ENCODE data around the gene PRPF18.

PRPF18 gene

DNA sequence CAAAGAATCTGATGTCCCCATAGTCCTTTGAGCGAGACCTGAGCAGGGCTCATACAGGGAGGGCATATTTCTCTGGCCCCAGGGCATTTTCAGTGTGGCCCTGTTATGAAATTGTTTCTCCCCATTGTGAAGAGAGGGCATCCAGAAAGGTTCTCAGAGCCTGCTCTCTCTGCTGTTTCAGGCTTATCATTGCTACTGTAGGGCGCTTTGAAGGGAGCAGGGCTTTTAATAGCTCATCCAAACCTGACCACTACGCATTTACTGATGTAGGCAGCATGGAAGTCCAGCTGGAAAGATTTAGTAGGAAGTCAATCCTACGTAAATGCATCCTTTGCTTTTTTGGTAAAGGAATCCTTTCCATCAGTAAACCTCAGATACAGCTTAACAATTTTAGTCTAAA, 68.1 kb downstream of the PRPF18 start:
- H3K36me3 ChIP-seq = no peaks in the 10 kb centered on the region
- no peak overlapping the region for H3K4me3 ChIP-seq (ENCODE audit: low read depth, low read length)
- no peaks in the 10 kb centered on the region for H3K9me3 ChIP-seq
- DNase-seq = no peak
- peaks cover under 1% of the 10 kb centered on the region; the same call in 1 of the 2 replicates for H3K27me3 ChIP-seq
- TF ChIP-seq, protein P1, sequence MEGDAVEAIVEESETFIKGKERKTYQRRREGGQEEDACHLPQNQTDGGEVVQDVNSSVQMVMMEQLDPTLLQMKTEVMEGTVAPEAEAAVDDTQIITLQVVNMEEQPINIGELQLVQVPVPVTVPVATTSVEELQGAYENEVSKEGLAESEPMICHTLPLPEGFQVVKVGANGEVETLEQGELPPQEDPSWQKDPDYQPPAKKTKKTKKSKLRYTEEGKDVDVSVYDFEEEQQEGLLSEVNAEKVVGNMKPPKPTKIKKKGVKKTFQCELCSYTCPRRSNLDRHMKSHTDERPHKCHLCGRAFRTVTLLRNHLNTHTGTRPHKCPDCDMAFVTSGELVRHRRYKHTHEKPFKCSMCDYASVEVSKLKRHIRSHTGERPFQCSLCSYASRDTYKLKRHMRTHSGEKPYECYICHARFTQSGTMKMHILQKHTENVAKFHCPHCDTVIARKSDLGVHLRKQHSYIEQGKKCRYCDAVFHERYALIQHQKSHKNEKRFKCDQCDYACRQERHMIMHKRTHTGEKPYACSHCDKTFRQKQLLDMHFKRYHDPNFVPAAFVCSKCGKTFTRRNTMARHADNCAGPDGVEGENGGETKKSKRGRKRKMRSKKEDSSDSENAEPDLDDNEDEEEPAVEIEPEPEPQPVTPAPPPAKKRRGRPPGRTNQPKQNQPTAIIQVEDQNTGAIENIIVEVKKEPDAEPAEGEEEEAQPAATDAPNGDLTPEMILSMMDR (IDR thresholded peaks at IDR 0.05; ENCODE audit: low read depth, low read length) = no peak
- no peaks in the 10 kb centered on the region for H3K4me1 ChIP-seq

DNA sequence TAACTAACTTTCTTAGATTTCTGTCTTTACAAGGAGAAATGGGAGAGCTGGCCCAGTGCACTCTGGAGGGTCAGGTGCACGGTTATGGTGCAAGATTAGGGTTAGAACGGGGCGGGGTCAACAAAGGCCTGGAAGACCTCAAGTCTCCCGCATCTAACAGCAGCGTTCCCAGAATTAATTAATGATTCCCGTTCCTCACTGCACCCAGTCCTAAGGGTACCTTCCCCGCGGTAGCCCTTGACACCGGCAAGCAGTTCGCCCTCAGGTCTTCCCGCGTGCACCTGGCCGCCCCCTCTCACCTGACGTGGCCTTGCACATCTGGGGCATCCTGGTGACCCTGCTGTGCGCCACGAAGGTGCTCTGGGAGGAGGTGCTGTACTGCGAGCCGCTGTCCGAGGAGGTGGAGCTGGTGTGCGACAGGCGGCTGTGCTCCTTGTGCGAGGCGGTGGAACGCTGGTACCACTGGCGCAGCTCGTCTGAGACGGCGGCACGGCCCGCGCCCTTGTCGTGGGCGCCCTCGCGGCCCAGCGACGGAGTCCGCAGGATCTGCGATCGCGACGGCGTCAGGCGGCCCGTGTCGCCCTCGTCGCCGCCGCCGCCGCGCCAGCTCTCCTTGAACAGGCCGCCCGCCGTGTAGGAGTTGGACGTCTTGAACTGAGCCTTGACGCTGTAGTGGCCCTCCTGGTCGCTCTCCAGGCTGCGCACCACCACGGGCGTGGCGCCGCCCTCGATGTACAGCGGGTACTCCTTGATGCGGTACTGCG, 69.8 kb downstream of the PRPF18 start:
- Histone ChIP-seq H3K4me3 (ENCODE audit: low read depth, low read length) (no peak overlapping the region), H3K9me3 (no peaks in the 10 kb centered on the region), H3K4me1 (no peaks in the 10 kb centered on the region), H3K27me3 (peaks cover 17% of the 10 kb centered on the region), H3K36me3 (no peaks in the 10 kb centered on the region)
- TF ChIP-seq, protein P1 (IDR thresholded peaks at IDR 0.05; ENCODE audit: low read depth, low read length) = no peak
- DNase-seq = no peak

DNA sequence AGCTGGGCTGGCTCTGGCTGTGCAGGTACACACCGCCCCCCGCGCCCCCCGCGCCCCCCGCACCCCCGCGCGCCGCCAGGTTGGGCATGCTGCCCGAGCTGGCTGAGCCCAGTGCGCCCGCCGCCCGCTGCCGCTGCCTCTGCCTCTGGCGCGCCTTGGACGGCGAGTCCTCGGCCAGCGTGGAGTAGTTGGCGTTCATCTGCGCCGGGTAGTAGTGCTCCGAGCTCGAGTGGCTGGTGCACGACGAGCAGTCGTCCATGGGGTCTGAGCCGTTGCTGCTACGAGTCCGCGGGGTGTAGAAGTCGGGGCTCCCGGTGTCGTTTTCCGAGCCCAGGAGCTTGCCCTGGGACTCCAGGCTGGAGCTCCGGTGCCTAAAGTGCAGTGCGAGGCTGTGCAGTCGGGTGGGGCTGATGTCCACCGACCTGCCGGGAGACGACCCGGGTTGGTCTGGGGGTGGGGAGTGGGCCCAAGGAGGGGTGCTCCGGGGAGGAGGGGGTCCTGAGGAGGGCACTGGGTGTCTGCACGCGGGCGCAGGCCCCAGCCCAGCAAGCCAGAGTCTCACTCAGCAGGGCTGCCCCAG, 70.4 kb downstream of the PRPF18 start:
- TF ChIP-seq, protein P1 (IDR thresholded peaks at IDR 0.05; ENCODE audit: low read depth, low read length) = no peak
- Histone ChIP-seq H3K36me3 (no peaks in the 10 kb centered on the region), H3K9me3 (no peaks in the 10 kb centered on the region), H3K4me1 (no peaks in the 10 kb centered on the region), H3K4me3 (ENCODE audit: low read depth, low read length) (no peak overlapping the region), H3K27me3 (peaks cover 22% of the 10 kb centered on the region)
- DNase-seq = no peak

DNA sequence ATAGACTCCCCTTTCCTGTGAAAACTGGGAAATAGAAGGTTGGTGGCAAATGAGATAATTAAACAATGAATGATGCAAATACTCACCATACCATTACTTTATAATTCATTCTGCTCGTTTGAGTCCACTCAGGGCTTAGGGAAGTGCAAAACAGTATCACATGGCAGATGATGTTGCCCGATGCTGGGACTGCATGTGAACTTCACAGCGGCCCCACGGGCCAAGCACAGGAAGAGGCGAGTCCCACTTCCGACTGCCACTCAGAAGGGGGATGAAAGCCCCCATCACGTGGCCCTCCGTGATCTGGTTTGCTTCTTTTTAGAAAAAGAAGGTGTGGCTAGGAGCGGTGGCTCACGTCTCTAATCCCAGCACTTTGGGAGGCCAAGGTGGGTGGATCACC, 71.5 kb downstream of the PRPF18 start:
- no peak overlapping the region for H3K4me3 ChIP-seq (ENCODE audit: low read depth, low read length)
- TF ChIP-seq, protein P1 (IDR thresholded peaks at IDR 0.05; ENCODE audit: low read depth, low read length) = no peak

DNA sequence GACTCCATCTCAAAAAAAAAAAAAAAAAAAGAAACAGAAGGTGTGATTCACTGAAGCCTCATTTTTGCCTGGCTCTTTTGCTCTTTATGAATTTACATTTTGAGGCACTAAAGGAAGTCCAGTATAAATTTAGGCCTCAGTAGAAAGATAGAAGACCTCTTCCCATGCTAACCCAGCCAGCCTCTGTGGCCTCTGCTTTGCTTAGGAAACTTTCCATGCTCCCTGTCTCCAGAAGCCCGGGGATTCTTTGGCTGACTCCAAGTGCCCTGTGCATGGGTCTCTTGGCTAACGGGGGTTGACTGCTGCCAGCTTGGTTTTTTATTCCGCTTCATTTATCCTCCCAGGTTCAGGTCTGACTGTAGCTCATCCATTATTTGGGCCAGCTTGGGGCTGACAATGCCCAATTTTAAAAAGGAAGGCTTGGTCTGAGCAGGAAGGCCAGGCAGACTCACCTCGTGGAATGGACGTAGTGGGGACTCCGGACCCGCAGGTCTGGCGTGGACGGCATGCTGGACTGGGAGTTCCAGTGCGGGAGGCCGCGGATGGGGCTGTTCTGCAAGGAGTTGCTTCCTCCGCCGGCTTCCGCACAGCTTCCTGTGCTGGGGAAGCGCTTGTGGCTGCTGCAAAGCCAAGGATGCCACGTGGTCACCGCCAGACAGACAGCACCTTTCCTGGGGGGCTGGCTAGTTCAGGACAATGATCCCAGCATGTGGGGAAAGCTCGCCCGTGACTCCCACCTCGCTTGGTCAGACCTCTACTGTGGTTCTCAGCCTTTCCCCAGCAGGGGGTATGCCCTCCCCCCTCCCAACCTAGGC, 72.3 kb downstream of the PRPF18 start:
- no peak for DNase-seq
- Histone ChIP-seq H3K4me3 (ENCODE audit: low read depth, low read length) (no peak overlapping the region), H3K36me3 (no peaks in the 10 kb centered on the region)

More for the DNA sequence above, 71.5 kb downstream of the PRPF18 start:
- no peak for DNase-seq
- Histone ChIP-seq H3K36me3 (no peaks in the 10 kb centered on the region), H3K9me3 (no peaks in the 10 kb centered on the region), H3K4me1 (no peaks in the 10 kb centered on the region), H3K27me3 (peaks cover 29% of the 10 kb centered on the region)

More for the DNA sequence above, 72.3 kb downstream of the PRPF18 start:
- Histone ChIP-seq H3K9me3 (no peaks in the 10 kb centered on the region), H3K27me3 (peaks cover 37% of the 10 kb centered on the region), H3K4me1 (no peaks in the 10 kb centered on the region)
- TF ChIP-seq, protein P1 (IDR thresholded peaks at IDR 0.05; ENCODE audit: low read depth, low read length) = no peak
